Stimulated activated CD8-positive, alpha-beta memory T cell treated with anti-CD3 and anti-CD28 coated beads, Interleukin-7, amount 100 ng/mL, for 4 hours (primary cell): ENCODE measurements around the gene TCL1A.

ENCODE experiments used
- DNase-seq, 2 donors: peaks; one replicate each; pipeline ENCODE4 v3.0.0-alpha.2; 2020; ENCODE audit warnings: low read depth in 2 of 2

The TCL1A gene

DNA sequence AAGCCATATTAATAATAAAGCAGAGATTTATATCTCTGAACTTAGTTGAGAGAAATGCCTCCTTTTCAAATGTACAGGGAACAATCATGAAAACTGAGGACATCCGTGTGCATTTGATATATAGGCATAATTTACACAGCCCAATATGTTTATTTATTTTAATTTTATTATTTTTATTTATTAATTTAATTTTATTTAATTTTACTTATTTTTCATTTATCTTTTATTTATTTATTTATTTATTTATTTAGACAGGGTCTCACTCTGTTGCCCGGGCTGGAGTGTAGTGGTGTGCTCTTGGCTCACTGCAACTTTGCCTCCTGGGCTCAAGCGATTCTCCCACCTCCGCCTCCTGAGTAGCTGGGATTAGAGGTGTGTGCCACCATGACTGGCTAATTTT is 8.4 kb downstream of the TCL1A start:
- no peak for DNase-seq

DNA sequence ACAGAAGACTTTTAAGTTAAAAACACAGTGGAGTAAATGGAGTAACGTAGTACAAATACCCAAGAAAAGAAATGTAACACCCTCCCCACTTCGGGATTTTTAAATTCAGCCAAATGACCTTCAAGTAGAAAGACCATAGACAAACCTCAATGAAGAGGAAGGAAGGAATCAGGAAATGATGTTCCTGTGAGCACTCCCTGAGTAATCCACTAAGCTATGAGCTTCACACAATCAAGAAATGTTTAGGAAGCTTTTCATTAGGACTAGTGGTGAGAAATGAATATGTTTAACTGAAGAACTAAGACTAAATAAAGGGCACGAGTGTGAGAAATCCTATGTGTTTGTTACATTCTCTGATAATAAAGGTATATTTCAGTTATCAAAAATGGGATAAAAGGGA is 10.1 kb downstream of the TCL1A start:
- no peak for DNase-seq

GRCh38 chr14:95703341-95703740 is 10.6 kb downstream of the TCL1A start:
- DNase-seq: no peak

- DNase-seq: no peak
Measured at GRCh38 chr14:95701846-95702221, 12.1 kb downstream of the TCL1A start.

DNA sequence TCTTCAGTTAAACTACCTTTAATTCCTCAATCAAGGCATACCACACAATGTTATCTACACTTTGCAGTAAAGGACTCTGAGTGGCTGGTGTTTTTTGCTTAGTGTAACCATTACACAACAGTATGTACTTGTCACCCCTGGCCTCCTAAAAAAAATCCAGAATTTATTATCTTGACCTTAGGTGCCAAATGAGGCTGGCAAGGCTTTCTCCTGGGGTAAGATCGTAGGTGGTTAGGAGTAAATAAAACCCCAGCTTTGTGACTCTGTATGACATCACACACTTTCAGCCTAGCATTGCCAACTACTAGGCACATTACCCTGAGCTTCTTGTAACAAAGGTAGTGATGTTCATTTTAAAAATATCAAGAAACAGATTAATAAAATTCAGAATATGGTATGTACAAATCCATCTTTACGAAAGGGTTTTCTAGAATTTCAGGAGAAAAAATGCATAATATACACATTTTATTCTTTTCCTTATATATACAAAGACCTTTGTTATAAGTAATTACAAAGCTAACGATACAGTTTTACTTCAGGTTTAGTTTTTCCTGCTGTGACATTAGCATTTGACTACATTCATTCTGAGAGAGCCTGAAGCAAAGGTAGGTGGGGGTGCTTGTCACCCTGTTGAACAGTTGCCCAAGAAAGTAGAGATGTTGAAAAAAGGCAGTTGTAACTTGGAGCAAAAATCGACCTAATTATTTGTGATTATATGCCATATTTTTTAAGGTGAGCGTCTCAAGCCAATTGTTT is 13.5 kb downstream of the TCL1A start:
- DNase-seq: no peak

DNA sequence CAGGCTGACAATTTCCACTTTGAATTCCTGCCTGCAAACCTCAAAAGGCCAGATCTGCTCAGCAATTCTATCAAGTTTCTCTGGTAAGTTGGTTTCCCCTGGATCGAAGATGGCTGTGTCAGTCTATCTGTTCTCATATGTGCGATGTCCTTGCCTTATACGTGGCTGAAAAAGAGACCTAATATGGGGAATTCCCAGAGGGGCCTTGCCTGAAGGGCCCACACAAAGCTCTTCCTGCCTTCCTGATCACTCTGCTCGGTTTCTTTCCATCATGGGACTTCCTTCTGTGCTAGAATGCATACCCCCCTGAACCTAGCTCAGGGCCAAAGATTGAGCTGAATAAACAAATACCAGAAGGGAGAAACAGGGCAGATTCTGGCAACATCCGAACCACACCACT is 14.5 kb downstream of the TCL1A start:
- DNase-seq: no peak

DNA sequence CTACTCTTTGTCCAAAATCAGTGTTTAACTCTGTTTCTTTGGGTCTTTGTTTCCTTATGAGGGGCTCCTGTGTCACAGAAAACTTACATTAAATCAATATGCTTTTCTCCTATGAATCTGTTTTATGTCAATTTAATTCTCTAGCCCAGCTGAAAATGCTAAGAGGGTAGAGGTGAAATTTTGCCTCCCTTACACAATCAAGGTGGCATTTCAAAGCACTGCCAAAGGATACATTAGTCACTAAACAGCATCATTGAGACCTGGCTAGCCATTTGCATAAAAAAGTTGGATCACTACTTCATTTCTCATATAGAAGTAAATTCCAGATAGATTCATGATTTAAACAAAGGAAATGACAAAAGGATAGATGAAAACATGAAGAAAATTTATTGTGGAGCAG is 15.6 kb downstream of the TCL1A start:
- no peak for DNase-seq

DNA sequence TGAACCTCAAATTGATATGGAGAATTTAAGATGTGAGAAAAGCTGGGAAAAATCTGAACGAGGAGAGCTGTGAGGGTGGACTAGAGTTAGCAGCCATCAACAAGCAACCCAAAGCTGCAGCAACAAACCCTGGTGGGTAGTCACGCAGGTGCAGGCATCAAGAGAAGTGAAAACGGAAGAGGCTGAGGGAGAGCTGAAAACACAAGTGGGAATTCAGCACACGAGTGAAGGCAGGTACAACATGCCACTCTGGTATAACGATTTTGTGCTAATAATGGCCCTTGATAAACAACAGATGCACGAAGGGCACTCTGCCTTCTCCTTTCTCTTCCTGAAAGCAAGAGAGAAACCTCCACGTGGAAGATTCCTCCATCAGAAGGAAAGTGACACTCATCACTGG is 16.2 kb downstream of the TCL1A start:
- no peak for DNase-seq

DNA sequence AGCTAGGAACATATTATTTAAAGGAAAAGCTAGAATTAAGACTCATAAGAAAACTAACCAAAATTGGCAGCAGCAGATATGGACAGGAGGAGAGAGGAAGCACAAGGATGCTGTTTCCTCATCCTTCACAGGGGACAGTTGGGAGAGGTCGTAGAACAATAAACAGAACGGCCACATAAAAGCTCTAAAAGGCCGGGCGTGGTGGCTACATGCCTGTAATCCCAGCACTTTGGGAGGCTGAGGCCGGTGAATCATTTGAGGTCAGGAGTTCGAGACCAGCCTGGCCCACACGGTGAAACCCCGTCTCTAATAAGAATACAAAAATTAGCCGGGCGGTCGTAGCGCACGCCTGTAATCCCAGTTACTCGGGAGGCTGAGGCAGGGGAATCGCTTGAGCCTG is 17.2 kb downstream of the TCL1A start:
- DNase-seq: no peak

GRCh38 chr14:95695913-95696312 is 18.0 kb downstream of the TCL1A start:
- DNase-seq: no peak

GRCh38 chr14:95695051-95695450 is 18.9 kb downstream of the TCL1A start:
- no peak for DNase-seq

GRCh38 chr14:95692109-95692508 is 21.8 kb downstream of the TCL1A start:
- no peak for DNase-seq

- DNase-seq: no peak
Measured at GRCh38 chr14:95691591-95691990, 22.3 kb downstream of the TCL1A start.

- DNase-seq: no peak
Measured at GRCh38 chr14:95690815-95691214, 23.1 kb downstream of the TCL1A start.

GRCh38 chr14:95689441-95689840 is 24.5 kb downstream of the TCL1A start:
- DNase-seq: no peak

GRCh38 chr14:95686935-95687334 is 27.0 kb downstream of the TCL1A start:
- no peak for DNase-seq

DNA sequence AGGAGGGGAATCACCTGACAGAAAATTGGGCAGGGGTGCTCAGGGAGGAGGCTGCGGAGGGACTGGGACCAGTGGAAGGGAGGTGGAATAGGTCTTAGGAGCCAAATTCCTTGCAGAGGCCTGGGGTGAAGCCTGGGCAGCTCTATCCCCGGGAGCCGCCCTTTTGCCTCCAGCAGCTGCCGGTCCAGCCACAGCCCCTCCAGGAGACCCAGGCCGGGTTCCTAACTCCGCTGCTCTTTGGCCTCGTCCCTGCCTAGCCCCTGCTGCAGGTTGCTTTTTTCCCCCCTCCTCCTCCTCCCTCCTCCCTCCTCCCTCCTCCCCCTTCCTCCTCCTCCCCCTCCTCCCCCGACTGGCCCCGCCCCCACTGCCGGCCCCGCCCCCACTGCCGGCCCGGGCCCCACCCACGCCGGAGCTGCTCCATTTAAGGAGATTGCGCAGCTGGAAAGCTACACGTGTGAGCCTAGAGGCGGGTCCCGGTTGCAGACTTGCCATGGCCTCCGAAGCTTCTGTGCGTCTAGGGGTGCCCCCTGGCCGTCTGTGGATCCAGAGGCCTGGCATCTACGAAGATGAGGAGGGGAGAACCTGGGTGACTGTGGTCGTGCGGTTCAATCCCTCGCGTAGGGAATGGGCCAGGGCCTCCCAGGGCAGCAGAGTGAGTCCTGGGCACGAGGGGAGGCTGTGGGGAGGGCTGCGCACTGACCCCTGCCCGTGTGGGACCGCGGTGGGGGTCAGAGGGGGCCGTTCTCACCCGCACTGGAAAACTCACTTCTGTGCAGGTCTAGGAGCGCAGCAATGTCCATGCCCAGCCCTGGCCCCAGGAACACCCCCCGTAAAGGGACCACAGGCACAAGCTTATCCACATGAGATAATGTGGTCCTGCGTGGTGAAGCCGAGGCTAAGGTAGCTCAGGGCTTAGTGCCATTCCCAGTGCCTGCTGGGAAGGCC is 27.7 kb downstream of the TCL1A start, which contains the start of gene TCL1B:
Gene TCL1B (plus strand): TSS at position 449 of the 945 bp plus-strand sequence. CDS start 42 bp downstream, at position 491.
- DNase-seq: no peak

DNA sequence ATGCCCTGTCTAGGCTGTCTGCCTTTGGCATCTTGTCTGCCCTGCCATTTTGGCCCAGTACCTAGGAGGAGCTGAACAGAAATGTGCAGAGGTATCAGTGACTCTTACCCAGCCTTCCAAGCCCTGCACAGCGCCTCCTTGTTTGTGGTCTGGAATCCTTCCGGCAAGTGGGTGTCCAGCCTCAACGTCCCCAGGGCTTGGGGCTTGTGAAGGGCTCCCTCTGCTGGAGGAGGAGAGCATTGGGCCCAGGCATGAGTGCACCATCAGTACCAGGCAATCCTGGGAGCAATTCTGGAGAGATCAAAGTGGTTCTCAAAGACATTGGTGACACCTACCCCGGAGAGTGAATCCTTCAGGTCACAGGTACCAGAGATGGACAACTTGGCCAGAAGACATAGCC is 30.1 kb downstream of the TCL1A start:
- DNase-seq: no peak

GRCh38 chr14:95681153-95681552 is 32.8 kb downstream of the TCL1A start:
- DNase-seq: no peak

GRCh38 chr14:95679998-95680735 is 33.8 kb downstream of the TCL1A start:
- no peak for DNase-seq

DNA sequence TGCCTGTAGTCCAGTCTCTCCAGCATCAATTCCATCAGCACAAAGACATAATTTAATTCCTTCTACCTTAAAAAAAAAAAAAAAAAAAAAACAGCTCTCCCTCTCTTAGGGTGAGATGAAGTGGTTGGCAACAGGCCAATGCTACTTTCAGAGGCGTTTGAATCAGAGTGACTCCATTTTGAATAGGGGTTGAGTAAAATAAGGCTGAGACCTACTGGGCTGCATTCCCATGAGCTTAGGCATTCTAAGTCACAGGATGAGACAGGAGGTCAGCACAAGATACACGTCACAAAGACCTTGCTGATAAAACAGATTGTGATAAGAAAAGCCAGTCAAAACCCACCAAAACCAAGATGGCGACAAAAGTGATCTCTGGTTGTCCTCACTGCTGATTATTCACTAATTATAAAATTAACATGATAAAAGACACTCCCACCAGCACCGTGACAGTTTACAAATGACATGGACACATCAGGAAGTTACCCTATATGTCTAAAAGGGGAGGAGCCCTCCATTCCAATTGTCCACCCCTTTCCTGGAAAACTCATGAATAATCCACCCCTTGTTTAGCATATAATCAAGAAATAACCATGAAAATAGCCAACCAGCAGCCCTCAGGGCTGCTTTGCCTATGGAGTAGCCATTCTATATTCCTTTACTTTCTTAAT is 34.6 kb downstream of the TCL1A start:
- DNase-seq: no peak
